ENCODE measurements around the gene RAB3C.

GRCh38 chr5:58803056-58803455 lies 220.2 kb downstream of the RAB3C start:
- TF ChIP-seq CTCF (conservative IDR thresholded peaks at IDR 0.05; ENCODE audit: low read depth in 2 of 2) (no peak), EZH2 (IDR thresholded peaks at IDR 0.05; ENCODE audit: low read depth, unreplicated experiment) (no peak), POLR2AphosphoS5 (IDR thresholded peaks at IDR 0.05; ENCODE audit: low read depth) (no peak), ZNF114 (CRISPR knock-in tag; IDR thresholded peaks at IDR 0.05) (no peak), EZH2phosphoT487 (IDR thresholded peaks at IDR 0.05; ENCODE audit: unreplicated experiment) (no peak)
- TF ChIP-seq, protein P1, sequence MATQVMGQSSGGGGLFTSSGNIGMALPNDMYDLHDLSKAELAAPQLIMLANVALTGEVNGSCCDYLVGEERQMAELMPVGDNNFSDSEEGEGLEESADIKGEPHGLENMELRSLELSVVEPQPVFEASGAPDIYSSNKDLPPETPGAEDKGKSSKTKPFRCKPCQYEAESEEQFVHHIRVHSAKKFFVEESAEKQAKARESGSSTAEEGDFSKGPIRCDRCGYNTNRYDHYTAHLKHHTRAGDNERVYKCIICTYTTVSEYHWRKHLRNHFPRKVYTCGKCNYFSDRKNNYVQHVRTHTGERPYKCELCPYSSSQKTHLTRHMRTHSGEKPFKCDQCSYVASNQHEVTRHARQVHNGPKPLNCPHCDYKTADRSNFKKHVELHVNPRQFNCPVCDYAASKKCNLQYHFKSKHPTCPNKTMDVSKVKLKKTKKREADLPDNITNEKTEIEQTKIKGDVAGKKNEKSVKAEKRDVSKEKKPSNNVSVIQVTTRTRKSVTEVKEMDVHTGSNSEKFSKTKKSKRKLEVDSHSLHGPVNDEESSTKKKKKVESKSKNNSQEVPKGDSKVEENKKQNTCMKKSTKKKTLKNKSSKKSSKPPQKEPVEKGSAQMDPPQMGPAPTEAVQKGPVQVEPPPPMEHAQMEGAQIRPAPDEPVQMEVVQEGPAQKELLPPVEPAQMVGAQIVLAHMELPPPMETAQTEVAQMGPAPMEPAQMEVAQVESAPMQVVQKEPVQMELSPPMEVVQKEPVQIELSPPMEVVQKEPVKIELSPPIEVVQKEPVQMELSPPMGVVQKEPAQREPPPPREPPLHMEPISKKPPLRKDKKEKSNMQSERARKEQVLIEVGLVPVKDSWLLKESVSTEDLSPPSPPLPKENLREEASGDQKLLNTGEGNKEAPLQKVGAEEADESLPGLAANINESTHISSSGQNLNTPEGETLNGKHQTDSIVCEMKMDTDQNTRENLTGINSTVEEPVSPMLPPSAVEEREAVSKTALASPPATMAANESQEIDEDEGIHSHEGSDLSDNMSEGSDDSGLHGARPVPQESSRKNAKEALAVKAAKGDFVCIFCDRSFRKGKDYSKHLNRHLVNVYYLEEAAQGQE (IDR thresholded peaks at IDR 0.05; ENCODE audit: unreplicated experiment): no peak
- TF ChIP-seq, protein P2, sequence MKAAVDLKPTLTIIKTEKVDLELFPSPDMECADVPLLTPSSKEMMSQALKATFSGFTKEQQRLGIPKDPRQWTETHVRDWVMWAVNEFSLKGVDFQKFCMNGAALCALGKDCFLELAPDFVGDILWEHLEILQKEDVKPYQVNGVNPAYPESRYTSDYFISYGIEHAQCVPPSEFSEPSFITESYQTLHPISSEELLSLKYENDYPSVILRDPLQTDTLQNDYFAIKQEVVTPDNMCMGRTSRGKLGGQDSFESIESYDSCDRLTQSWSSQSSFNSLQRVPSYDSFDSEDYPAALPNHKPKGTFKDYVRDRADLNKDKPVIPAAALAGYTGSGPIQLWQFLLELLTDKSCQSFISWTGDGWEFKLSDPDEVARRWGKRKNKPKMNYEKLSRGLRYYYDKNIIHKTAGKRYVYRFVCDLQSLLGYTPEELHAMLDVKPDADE (IDR thresholded peaks at IDR 0.05): no peak
